Parathyroid adenoma (tissue), 2 donors: ENCODE results near the gene VENTX.

Experiments used
- H2AFZ ChIP-seq: fragments of 300-600 bp; sonication (generic); one replicate; pipeline ENCODE4 v1.7.0; 2017; ENCODE audit warnings: antibody characterized with exemption, mild to moderate bottlenecking
- H3K27ac ChIP-seq: fragments of 300-600 bp; sonication (generic); one replicate; pipeline ENCODE4 v1.7.0; 2017
- H3K27me3 ChIP-seq: fragments of 300-600 bp; sonication (generic); one replicate; pipeline ENCODE4 v1.7.0; 2017; ENCODE audit warnings: low read length; ENCODE audit not compliant: control insufficient read depth, insufficient read depth
- H3K36me3 ChIP-seq: fragments of 300-600 bp; sonication (generic); one replicate; pipeline ENCODE4 v1.7.0; 2017; ENCODE audit warnings: low read length; ENCODE audit not compliant: control insufficient read depth, insufficient read depth
- H3K4me1 ChIP-seq: fragments of 300-600 bp; sonication (generic); one replicate; pipeline ENCODE4 v1.7.0; 2017; ENCODE audit warnings: control low read depth
- H3K4me2 ChIP-seq: fragments of 300-600 bp; sonication (generic); one replicate; pipeline ENCODE4 v1.7.0; 2017; ENCODE audit warnings: low read length
- H3K4me3 ChIP-seq: fragments of 300-600 bp; sonication (generic); one replicate; pipeline ENCODE4 v1.7.0; 2017; ENCODE audit warnings: low read depth, low read length
- H3K79me2 ChIP-seq: fragments of 300-600 bp; sonication (generic); one replicate; pipeline ENCODE4 v1.7.0; 2017; ENCODE audit warnings: control low read depth
- H3K9ac ChIP-seq: fragments of 300-600 bp; sonication (generic); one replicate; pipeline ENCODE4 v1.7.0; 2017; ENCODE audit warnings: mild to moderate bottlenecking
- H3K9me3 ChIP-seq: fragments of 300-600 bp; sonication (generic); one replicate; pipeline ENCODE4 v1.7.0; 2017; ENCODE audit warnings: low read length; ENCODE audit not compliant: control insufficient read depth
- TF ChIP-seq, protein P1 (sequence below): fragments of 300-600 bp; sonication (generic); IDR thresholded peaks from one replicate; pipeline ENCODE4 v1.7.0; 2017; ENCODE audit warnings: antibody characterized with exemption, mild to moderate bottlenecking
- donor health status: primary hyperparathyroidism.

The VENTX gene

DNA sequence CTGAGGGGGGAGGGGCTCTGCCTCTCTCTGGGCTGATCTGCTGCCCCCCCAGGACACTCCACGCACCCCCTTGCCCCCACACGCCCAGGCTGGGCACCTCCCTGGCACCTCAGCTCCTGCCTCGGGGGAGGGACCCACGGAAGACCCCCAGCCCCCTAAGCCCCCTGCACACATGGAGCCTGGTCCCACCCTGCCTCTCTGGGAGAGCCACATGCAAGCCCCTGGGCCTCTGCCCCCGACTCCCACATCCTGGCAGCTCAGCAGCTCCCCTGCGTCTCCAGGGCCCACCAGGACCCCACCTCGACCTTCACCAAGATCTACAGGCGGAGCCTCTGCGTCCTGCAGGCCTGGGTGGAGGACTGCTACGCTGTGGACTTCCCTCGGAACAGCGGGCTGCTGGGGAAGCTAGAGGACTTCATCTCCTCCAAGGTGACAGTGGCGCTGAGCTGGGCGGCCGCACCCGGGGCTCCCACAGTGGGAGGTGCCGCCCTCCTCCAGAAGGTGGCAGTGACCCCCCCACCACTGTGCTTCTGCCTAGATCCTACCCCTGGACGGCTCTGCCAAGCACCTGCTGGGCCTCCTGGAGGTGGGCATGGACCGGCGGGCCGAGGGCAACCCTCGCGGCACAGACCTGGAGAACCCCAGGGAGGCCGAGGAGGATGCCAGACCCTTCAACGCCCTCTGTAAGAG lies 26.4 kb upstream of the VENTX start:
- no peak overlapping the region for H3K4me3 ChIP-seq
- TF ChIP-seq, protein P1, sequence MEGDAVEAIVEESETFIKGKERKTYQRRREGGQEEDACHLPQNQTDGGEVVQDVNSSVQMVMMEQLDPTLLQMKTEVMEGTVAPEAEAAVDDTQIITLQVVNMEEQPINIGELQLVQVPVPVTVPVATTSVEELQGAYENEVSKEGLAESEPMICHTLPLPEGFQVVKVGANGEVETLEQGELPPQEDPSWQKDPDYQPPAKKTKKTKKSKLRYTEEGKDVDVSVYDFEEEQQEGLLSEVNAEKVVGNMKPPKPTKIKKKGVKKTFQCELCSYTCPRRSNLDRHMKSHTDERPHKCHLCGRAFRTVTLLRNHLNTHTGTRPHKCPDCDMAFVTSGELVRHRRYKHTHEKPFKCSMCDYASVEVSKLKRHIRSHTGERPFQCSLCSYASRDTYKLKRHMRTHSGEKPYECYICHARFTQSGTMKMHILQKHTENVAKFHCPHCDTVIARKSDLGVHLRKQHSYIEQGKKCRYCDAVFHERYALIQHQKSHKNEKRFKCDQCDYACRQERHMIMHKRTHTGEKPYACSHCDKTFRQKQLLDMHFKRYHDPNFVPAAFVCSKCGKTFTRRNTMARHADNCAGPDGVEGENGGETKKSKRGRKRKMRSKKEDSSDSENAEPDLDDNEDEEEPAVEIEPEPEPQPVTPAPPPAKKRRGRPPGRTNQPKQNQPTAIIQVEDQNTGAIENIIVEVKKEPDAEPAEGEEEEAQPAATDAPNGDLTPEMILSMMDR: no peak
- no peaks in the 10 kb centered on the region for H3K79me2 ChIP-seq
- H3K9me3 ChIP-seq: no peaks in the 10 kb centered on the region
- H3K4me1 ChIP-seq: no peaks in the 10 kb centered on the region
- H2AFZ ChIP-seq: no peak overlapping the region
- no peaks in the 10 kb centered on the region for H3K27me3 ChIP-seq
- no peaks in the 10 kb centered on the region for H3K36me3 ChIP-seq
- no peak overlapping the region for H3K9ac ChIP-seq
- no peak overlapping the region for H3K27ac ChIP-seq
- H3K4me2 ChIP-seq: no peak overlapping the region

DNA sequence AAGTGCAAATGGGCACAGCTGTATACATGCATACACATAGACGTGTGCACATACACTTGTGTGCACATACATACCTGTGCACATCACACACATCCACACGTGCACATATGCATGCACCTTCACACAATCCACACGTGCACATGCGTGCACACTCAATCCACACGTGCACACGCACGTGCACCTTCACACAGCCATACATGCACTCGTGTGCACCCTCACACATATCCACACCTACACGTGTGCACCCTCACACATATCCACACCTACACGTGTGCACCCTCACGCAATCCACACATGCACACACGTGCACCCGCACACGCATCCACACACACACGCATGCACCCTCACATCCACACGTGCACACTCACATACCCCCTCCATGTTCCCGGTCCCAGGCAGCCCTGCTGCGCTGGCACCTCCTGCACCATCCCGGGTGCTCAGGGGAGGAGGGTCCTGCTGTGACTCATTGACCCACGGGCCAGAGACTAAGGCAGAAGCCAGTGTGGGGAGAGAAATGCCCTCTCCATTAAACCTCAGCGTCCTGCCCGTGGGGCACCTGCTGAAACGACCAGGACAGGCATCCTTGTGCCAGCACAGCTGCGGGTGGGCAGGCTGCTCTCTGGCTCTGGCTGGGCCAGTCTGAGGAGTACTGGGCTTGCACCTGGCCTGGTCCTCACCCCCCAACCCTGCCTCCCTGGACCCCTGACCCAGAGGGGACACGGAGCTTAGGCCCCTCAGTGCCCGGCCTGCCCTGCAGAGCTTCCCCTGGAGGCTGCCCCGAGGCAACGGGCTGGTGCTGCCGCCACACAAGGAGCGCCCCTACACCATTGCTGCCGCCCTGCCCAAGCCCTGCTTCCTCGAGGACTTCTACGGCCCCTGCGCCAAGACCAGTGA lies 25.4 kb upstream of the VENTX start:
- Histone ChIP-seq H2AFZ (no peak overlapping the region), H3K27ac (no peak overlapping the region), H3K27me3 (no peaks in the 10 kb centered on the region), H3K36me3 (no peaks in the 10 kb centered on the region), H3K9me3 (no peaks in the 10 kb centered on the region), H3K9ac (no peak overlapping the region), H3K4me1 (no peaks in the 10 kb centered on the region), H3K4me2 (no peak overlapping the region), H3K4me3 (no peak overlapping the region), H3K79me2 (no peaks in the 10 kb centered on the region)
- TF ChIP-seq, protein P1: no peak

DNA sequence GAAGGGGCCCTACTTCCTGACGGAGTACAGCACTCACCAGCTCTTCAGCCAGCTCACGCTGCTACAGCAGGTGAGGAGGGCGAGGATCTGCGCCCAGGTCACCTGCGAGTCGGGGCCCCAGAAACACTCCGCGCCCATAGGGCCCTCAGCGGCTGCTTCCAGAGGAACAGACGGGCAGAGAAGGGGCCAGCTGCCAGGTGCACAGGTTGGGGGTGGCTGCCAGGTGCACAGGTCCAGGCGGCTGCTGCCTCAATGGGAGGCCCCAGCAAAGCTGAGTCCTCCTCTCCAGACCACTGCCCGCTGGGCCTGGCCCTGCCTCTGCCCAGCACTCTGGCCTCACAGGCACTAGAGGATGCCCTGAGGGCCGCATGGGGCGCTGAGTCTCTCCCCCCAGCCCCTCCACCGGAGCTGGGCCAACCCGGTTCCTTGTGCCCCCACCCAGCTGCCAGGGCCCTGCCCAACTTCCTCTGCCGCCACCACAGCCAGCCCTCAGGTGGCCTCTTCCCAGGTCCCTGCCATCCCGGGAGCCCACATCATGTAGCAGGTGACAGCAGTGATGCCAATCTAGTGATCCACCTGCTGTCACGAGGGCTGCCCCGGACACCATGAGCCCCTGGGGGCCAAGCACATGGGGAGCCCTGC lies 24.7 kb upstream of the VENTX start:
- H3K36me3 ChIP-seq: no peaks in the 10 kb centered on the region
- H3K27me3 ChIP-seq: no peaks in the 10 kb centered on the region
- TF ChIP-seq, protein P1: no peak
- H3K9me3 ChIP-seq: no peaks in the 10 kb centered on the region
- H3K4me1 ChIP-seq: no peaks in the 10 kb centered on the region
- no peak overlapping the region for H3K4me2 ChIP-seq
- H3K27ac ChIP-seq: no peak overlapping the region
- H3K79me2 ChIP-seq: no peaks in the 10 kb centered on the region
- H2AFZ ChIP-seq: no peak overlapping the region
- H3K4me3 ChIP-seq: no peak overlapping the region
- no peak overlapping the region for H3K9ac ChIP-seq

DNA sequence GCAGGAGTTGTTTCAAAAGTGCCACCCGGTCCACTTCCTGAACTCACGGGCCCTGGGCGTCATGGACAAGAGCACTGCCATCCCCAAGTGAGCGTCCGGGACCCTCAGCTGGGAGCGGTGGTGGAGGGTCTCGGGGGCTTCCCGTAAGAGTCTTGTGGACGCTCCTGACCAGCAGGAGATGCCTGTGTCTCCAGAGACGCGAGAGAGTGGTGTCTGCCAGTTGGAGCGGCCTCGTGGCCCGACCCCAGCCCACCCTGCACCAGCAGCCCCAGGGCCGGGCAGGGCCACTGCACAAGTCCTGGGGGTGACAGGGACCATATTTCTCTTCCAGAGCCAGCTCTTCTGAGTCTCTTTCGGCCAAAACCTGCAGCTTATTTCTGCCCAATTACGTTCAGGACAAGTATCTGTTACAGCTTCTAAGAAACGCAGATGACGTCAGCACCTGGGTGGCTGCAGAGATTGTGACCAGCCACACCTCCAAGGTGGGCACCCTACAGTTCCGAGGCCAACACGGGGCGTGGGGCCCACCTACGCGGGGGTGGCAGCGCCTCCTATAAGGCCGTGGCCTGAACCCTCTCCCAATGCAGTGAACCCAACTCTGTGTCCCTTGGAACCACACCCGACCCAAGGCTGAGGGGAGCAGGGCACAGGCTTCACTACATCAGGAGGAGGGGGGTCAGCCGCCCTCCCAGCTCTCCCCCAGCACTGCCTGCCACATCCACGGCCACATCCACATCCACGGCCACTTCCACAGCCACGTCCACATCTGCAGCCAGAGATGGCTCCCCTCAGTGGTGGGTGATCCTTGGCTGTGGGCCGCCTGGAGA lies 23.8 kb upstream of the VENTX start:
- Histone ChIP-seq H3K9ac (no peak overlapping the region), H3K36me3 (no peaks in the 10 kb centered on the region), H3K4me2 (no peak overlapping the region), H3K4me1 (no peaks in the 10 kb centered on the region), H3K4me3 (no peak overlapping the region), H3K9me3 (no peaks in the 10 kb centered on the region), H3K79me2 (no peaks in the 10 kb centered on the region), H3K27me3 (no peaks in the 10 kb centered on the region), H3K27ac (no peak overlapping the region), H2AFZ (no peak overlapping the region)
- TF ChIP-seq, protein P1: no peak
